ENCODE measurements around the gene HOXC6.

GRCh38 chr12:54074308-54074707 is 46.1 kb downstream of the HOXC6 start:
- TF ChIP-seq CTCF (conservative IDR thresholded peaks at IDR 0.05; ENCODE audit: low read length) (no peak), EZH2phosphoT487 (IDR thresholded peaks at IDR 0.05; ENCODE audit: borderline replicate concordance) (no peak)

Measured in Loucy (cell line).